Panc1 (cell line): Measurements from ENCODE around the gene SDCBP2.

Experiments
- CTCF ChIP-seq: fragments of 450-650 bp; IDR thresholded peaks from 2 replicates; pipeline ENCODE4 v1.5.1; 2017; ENCODE audit warnings: mild to moderate bottlenecking
- POLR2AphosphoS5 ChIP-seq: IDR thresholded peaks from 2 replicates; pipeline ENCODE4 v1.6.1; 2012; ENCODE audit warnings: mild to moderate bottlenecking, low read depth, low read length, moderate library complexity
- SIN3A ChIP-seq: IDR thresholded peaks from 2 replicates; pipeline ENCODE4 v1.6.1; 2012; ENCODE audit warnings: low read depth, mild to moderate bottlenecking, low read length, moderate library complexity, borderline replicate concordance; ENCODE audit not compliant: insufficient read depth

DNA sequence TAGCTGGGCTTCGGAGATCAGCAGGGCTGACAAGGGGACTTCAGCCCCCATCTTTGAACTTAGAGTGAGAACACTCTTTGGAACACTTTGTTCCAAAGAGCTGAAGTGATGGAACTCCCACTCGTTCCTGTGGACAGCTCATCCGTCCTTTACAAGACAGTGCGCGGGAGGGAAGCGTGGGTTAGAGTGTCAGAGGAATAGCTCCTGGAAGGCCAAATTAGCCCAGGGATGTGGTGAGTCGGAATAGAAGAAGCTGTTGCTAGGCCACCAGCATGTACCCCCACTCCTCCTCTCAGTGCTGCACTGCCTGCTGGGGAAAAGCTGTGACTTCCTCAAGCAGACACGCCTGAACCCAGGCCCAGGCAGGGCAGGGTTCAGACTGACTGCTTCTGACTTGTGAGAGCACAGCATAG, 1.7 kb downstream of the SDCBP2 start:
- TF ChIP-seq CTCF (no peak), SIN3A (no peak), POLR2AphosphoS5 (no peak)
